NT2/D1 (cell line): ENCODE results near the gene CCDC88A.

Experiments used
- SUZ12 ChIP-seq: IDR thresholded peaks from 2 replicates; pipeline ENCODE4 v1.6.1; 2011; ENCODE audit not compliant: insufficient read length, insufficient read depth; ENCODE audit errors: extremely low read depth
- YY1 ChIP-seq: IDR thresholded peaks from 2 replicates; pipeline ENCODE4 v1.6.1; 2011; ENCODE audit not compliant: insufficient read length, insufficient read depth

GRCh38 chr2:55365303-55365702, 54.4 kb downstream of the CCDC88A start:
- no peak for TF ChIP-seq SUZ12
- no peak for TF ChIP-seq YY1
